Measurements from ENCODE around the gene NECAB2.

NECAB2 gene

DNA sequence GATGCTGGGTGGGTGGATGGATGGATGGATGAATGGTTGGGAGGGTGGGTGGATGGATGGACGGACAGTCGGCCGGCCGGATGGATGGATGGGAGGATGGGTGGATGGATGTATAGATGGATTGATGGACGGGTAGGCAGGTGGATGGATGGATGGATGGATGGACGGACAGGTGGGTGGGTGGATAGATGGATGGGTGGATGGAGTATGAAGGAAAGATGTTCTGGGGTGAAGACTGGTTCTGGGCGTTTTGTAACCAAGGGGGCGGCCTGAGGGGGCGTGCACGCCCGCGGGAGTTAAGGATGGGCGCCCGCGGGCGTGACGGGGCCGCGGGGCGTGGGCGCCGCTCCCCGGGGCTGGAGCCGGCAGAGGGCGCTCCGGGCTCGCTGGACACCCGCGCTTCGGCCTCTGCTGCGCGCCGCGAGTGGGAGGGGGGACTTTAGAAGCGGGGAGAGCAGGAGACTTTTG is at the start of gene NECAB2:
NECAB2 (plus strand) TSS at position 407 of the 468 bp plus-strand sequence. CDS start 405 bp downstream, outside the sequence.
- peak; percentile 49 for DNase-seq

DNA sequence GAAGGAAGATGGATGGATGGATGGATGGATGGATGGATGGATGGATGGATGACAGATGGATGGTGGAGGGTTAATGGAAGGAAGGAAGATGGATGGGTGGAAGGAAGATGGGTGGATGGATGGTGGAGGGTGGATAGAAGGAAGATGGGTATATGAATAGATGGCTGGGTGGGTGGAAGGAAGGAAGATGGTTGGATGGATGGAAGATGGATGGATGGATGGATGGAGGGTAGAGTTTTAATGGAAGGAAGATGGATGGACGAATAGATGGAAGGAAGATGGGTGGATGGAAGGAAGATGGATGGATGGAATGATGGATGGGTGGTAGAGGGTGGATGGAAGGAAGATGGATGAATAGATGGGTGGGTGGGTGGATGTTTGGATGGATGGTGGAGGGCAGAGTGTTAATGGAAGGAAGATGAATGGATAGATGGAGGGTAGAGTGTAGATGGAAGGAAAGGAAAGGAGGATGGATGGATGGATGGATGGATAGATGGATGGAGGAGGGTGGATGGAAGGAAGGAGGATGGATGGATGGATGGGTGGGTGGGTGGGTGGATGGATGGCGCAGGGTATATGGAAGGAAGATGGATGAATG is 47.1 kb upstream of the NECAB2 start:
- no peak for DNase-seq

GRCh38 chr16:83923581-83924365 is 44.3 kb upstream of the NECAB2 start:
- DNase-seq, result no peak

- no peak for DNase-seq
These were observed 43.4 kb upstream of the NECAB2 start for GRCh38 chr16:83924686-83925085.

DNA sequence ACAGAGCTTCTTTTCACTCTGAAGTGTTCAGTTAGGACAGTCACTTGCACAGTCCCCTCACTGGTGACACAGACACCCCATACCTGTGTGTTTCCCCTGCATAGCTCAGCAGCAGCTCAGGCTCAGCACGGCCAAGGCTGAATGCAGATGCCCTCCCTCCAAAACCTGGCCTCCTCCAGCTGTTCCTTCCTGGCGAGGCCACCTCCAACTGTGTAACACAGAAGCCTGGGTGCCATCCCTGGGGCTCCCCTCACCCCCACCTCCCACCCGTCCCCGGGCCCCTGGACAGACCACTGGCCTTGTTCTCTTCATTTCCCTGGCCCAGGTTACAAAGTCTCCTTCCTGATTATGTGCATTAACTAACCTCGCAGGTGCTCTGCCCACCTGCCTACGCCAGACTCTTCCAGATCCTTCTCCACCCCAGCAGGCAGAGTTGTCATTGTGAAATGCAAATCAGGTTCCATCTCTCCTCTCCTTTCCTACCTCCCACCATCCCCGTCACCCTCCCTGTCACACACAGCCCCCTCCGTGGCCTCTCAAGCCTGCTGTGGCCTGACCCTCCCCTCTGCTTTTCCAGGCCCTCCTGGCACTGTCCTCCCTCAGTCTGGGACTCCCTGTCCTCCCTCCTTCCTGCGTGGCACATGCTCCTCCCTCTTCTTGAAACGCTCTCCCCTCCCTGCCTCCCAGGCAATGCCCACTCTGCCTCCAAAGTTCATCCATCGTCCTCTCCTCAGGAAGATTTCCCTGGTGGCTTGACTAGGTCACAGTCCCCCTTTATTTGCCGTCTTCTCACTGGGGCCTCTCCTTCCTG is 42.7 kb upstream of the NECAB2 start:
- no peak for DNase-seq

- DNase-seq, result no peak
These were observed 41.9 kb upstream of the NECAB2 start for GRCh38 chr16:83925957-83926725.

- peak; percentile 70 for DNase-seq
These were observed 41.2 kb upstream of the NECAB2 start for GRCh38 chr16:83926726-83927397.

- DNase-seq, result no peak
These were observed 39.5 kb upstream of the NECAB2 start for GRCh38 chr16:83928341-83929055.

- no peak for DNase-seq
These were observed 38.1 kb upstream of the NECAB2 start for GRCh38 chr16:83929811-83930555.

DNA sequence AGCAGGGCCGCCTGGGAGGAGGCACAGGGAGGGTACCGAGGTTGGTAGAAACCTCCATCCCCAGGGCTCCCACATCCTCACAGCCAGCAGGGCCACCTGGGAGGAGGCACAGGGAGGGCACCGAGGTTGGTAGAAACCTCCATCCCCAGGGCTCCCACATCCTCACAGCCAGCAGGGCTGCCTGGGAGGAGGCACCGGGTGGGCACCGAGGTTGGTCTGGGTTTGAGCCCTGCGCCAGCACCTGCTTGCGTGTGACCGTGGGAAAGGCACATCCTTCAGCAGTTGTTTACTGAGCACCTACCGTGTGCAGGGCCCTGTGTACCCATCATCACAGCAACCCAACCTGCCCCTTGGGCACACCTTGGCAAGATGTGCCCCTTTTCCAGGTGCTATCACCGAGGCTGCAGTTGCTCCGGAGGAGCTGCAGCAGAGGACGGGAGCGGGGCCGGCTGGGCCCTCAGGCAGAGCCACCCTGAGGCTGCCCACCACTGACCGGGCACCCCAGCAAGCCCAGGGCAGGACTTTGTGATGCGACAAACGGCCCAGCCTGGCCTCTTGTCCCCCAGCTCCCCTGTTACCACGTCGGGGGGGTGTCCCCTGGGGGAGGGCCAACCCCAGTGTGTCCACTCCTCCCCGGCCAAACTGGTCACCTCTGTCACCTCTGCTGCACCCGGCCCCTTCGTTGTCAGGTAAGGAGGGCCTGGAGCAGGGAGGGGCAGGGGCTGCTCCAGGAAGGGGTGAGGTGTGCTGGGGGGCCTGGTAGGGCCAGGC is 37.1 kb upstream of the NECAB2 start:
- no peak for DNase-seq

GRCh38 chr16:83931556-83931955 is 36.5 kb upstream of the NECAB2 start:
- DNase-seq, result no peak

DNA sequence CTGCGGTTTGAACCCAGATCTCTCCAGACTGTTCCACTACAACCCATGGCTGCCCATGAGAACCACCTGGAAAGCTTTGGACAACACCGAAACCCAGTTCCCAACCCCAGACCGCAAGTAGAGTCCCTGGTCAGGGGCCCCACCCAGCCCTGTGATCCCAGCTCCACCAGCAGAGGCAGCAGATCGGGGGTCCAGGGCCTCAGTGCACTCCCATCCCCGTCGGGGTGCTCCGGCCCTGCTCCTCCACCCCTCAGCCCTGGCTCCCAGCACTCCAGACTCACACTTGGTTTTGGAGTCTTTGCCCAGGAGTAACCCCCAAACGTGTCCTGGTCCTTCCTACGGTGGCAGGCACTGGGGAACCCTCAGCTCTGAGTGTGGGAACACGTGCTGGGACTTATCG is 35.7 kb upstream of the NECAB2 start:
- DNase-seq, result no peak

DNA sequence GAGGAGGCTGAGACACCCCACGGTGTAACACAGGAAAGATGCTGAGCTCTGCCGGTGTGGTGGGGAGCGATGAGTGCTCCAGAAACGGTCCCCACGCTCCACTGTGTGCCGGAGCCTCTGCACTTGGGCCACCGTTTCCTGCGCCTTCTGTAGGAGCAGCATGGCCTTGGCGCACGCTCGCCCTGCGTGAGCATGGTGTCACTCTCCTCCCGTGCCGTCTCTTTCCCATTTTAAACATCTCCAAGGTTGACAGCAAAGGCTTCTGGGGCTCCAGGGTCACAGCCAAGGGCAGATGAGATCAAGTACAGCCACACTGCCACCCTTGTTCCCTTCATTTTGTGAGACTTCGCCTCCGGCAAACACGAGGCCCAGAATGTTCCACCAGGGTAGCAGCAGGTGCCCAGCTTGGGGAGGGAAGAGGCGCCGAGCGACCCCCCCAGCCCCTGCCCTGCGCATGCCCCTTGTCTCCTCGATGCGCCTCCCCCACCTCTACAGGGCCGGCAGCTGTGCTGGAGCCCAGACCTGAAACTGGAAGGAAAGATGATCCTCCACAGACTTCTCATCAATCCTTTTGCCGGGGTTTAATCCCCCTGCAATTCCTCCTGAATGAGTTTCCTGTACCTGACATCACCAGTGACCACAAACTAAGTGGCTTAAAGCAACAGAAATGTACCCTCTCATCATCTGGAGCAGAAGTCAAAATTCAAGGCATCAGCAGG is 34.9 kb upstream of the NECAB2 start:
- no peak for DNase-seq

DNA sequence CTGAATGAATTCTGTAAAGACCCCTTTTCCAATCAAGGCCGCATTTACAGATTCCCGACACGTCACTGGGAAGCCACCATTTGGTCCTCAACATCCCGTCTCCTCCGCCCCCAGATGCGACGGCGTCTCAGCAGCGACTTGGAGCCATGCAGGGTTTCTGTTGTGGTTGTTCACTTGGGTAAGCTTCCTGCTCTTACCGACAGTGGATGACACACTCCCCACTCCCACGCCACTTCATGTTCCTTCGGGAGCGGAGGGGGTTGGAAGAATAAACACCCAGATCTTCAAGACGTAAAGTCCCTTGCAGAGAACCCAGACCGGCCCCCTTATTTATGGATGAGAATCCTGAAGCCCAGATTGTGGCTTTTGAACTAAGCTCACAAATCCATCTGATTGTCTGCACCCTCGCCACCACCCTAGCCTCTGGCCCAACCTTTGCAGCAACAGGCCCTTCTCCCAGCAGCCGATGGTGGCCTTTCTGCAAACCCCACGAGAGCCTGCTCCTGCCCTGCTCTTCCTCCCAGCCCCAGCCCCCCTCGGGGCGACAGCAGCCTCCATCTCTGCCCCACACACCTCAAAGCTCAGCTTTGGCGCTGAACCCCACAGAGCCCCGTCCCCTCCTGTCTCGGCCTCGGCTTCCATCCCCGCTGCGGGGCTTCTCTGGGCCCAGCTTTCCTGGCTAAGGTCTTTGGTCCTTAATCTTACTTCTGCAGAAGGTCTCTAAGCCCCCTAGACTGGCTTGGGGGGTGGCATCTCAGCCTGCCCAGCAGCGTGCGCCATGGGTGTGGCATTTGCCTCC is 34.0 kb upstream of the NECAB2 start:
- DNase-seq, result no peak

GRCh38 chr16:83934684-83934977 is 33.4 kb upstream of the NECAB2 start:
- DNase-seq, result no peak

DNA sequence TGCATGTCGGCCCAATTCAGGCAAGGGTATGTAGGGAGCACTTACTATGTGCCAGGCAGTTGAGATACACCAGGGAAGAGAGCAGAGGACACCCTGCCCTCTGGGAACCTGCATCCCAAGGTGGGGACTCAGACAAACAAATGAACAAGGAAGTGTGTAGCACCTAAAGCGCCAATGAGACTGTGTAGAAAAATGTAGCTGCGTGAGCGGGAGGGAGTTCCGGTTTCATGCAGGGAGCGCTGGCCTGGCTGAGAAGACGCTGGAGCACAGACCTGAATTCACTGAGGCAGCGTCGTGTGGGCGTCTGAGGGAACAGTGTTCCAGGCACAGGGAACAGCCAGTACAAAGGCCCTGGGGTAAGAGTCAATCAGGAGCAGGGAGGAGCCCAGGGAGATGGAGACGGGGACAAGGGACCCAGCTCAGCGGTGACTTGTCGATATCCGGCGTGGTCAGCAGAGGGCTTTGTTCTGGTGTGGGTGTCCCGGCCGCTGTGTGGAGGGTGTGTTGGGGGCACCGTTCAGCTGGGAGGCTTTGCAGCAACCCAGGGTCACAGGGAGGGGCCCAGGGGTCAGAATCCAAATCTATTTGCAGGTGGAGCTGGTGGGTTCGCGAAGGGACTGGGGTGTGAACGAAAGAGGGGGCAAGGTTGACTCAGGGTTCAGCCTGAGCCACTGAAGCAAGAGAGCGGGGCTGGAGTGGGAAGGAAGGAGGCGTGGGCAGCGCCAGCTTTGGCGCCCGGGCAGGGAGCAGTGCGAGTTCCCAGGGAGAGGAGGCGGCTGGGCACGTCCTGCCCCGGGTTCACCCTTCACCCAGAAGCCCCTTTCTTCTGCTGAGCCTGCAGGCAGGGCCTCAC is 32.8 kb upstream of the NECAB2 start:
- DNase-seq, result no peak

- DNase-seq, result no peak
These were observed 32.2 kb upstream of the NECAB2 start for GRCh38 chr16:83935858-83936255.
